ENCODE results near the gene THAP3. TPM values are rescaled to one million over a fixed set of nuclear protein-coding genes. Genes with fewer than 3 reads are reported as not detected.

Gene THAP3
- total RNA-seq, 2 experiments from 2014 or later: 24.3 to 24.4 TPM

GRCh38 chr1:6623269-6623965 lies 1.3 kb upstream of the THAP3 start:
- no peak for ATAC-seq
- no peak for DNase-seq
- Mint-ChIP-seq H3K4me3 (no peak overlapping the region), H3K4me1 (peaks cover 30% of the 10 kb centered on the region), H3K27ac (no peak overlapping the region), H3K9me3 (ENCODE audit: low read depth) (no peaks in the 10 kb centered on the region), H3K36me3 (peaks cover 22% of the 10 kb centered on the region), H3K27me3 (no peaks in the 10 kb centered on the region)
- CTCF ChIA-PET: no interaction called here

GRCh38 chr1:6625584-6626149 lies 999 bp downstream of the THAP3 start:
- H3K27ac Mint-ChIP-seq: peak overlapping the region; percentile 84
- ATAC-seq (no peak), DNase-seq (no peak)
- H3K4me3 Mint-ChIP-seq: peak overlapping the region; percentile 92
- H3K4me1 Mint-ChIP-seq: peaks cover 30% of the 10 kb centered on the region
- CTCF ChIA-PET: interaction anchor here (0.7 to 1.2 kb wide), 4 partner anchors 64 to 139 kb away, joined by 3 to 4 read pairs (median 3); partner anchors contain the start of gene DNAJC11
- H3K9me3 Mint-ChIP-seq (ENCODE audit: low read depth): no peaks in the 10 kb centered on the region
- H3K36me3 Mint-ChIP-seq: peaks cover 22% of the 10 kb centered on the region
- H3K27me3 Mint-ChIP-seq: no peaks in the 10 kb centered on the region

- CTCF ChIA-PET: interaction anchor here (1.2 kb wide), 2 partner anchors 62 to 74 kb away, joined by 3 to 4 read pairs; partner anchors contain the start of gene DNAJC11
These were observed 2.4 kb downstream of the THAP3 start for GRCh38 chr1:6627031-6627430.

GRCh38 chr1:6627841-6628545 lies 3.3 kb downstream of the THAP3 start:
- Mint-ChIP-seq H3K27me3 (no peaks in the 10 kb centered on the region), H3K9me3 (ENCODE audit: low read depth) (no peaks in the 10 kb centered on the region), H3K4me1 (peaks cover 30% of the 10 kb centered on the region), H3K36me3 (peaks cover 16% of the 10 kb centered on the region), H3K4me3 (peak overlapping the region; percentile 29), H3K27ac (peak overlapping the region; percentile 26)
- no peak for ATAC-seq
- CTCF ChIA-PET: no interaction called here
- DNase-seq: no peak

More at GRCh38 chr1:6627031-6627430, 2.4 kb downstream of the THAP3 start:
- Mint-ChIP-seq H3K4me3 (peak overlapping the region; percentile 92), H3K27me3 (no peaks in the 10 kb centered on the region), H3K9me3 (ENCODE audit: low read depth) (no peaks in the 10 kb centered on the region), H3K4me1 (peaks cover 30% of the 10 kb centered on the region), H3K36me3 (peaks cover 16% of the 10 kb centered on the region), H3K27ac (no peak overlapping the region)
- DNase-seq: no peak
- no peak for ATAC-seq

GRCh38 chr1:6628971-6629479 lies 4.4 kb downstream of the THAP3 start:
- CTCF ChIA-PET: no interaction called here
- DNase-seq (no peak), ATAC-seq (no peak)

GRCh38 chr1:6630027-6630426 lies 5.4 kb downstream of the THAP3 start:
- no peak for DNase-seq
- Mint-ChIP-seq H3K27me3 (no peaks in the 10 kb centered on the region), H3K4me1 (peaks cover 23% of the 10 kb centered on the region), H3K4me3 (no peak overlapping the region), H3K9me3 (ENCODE audit: low read depth) (no peaks in the 10 kb centered on the region), H3K27ac (no peak overlapping the region), H3K36me3 (peaks cover 21% of the 10 kb centered on the region)
- CTCF ChIA-PET: interaction anchor here (0.6 to 1.0 kb wide), 2 partner anchors 17 to 24 kb away, joined by 4 to 5 read pairs; no protein-coding TSS in a partner anchor
- no peak for ATAC-seq

More at GRCh38 chr1:6628971-6629479, 4.4 kb downstream of the THAP3 start:
- Mint-ChIP-seq H3K27me3 (no peaks in the 10 kb centered on the region), H3K4me1 (peaks cover 28% of the 10 kb centered on the region), H3K36me3 (peaks cover 19% of the 10 kb centered on the region), H3K9me3 (ENCODE audit: low read depth) (no peaks in the 10 kb centered on the region), H3K4me3 (no peak overlapping the region), H3K27ac (no peak overlapping the region)

GRCh38 chr1:6631058-6631457 lies 6.4 kb downstream of the THAP3 start:
- H3K4me3 Mint-ChIP-seq: no peak overlapping the region
- peaks cover 19% of the 10 kb centered on the region for H3K4me1 Mint-ChIP-seq
- CTCF ChIA-PET: interaction anchor here (2.2 kb wide), 1 partner anchor 16 kb away, joined by 5 read pairs; no protein-coding TSS in a partner anchor
- H3K36me3 Mint-ChIP-seq: peaks cover 19% of the 10 kb centered on the region
- no peaks in the 10 kb centered on the region for H3K9me3 Mint-ChIP-seq (ENCODE audit: low read depth)
- DNase-seq: no peak
- no peaks in the 10 kb centered on the region for H3K27me3 Mint-ChIP-seq
- no peak overlapping the region for H3K27ac Mint-ChIP-seq
- no peak for ATAC-seq

- Mint-ChIP-seq H3K4me3 (no peak overlapping the region), H3K27ac (no peak overlapping the region), H3K27me3 (no peaks in the 10 kb centered on the region), H3K4me1 (peaks cover 2% of the 10 kb centered on the region), H3K9me3 (ENCODE audit: low read depth) (no peaks in the 10 kb centered on the region), H3K36me3 (peaks cover 15% of the 10 kb centered on the region)
- DNase-seq: no peak
- CTCF ChIA-PET: interaction anchor here (0.6 to 2.2 kb wide), 3 partner anchors 15 to 427 kb away, joined by 3 to 5 read pairs (median 3); partner anchors contain the start of genes NOL9, RNF207 and TAS1R1
- no peak for ATAC-seq
These were observed 8.2 kb downstream of the THAP3 start for GRCh38 chr1:6632588-6633514.

GRCh38 chr1:6634371-6635052 lies 9.8 kb downstream of the THAP3 start:
- ATAC-seq: peak; percentile 29
- DNase-seq: peak; percentile 54
- H3K4me1 Mint-ChIP-seq: no peaks in the 10 kb centered on the region
- H3K36me3 Mint-ChIP-seq: peaks cover 14% of the 10 kb centered on the region
- no peaks in the 10 kb centered on the region for H3K9me3 Mint-ChIP-seq (ENCODE audit: low read depth)
- no peak overlapping the region for H3K27ac Mint-ChIP-seq
- H3K4me3 Mint-ChIP-seq: no peak overlapping the region
- CTCF ChIA-PET: interaction anchor here (0.7 to 1.6 kb wide), 3 partner anchors 34 to 144 kb away, joined by 3 to 4 read pairs (median 3); no protein-coding TSS in a partner anchor
- H3K27me3 Mint-ChIP-seq: no peaks in the 10 kb centered on the region

- CTCF ChIA-PET: interaction anchor here (0.7 to 1.6 kb wide), 3 partner anchors 35 to 145 kb away, joined by 3 to 4 read pairs (median 3); no protein-coding TSS in a partner anchor
- Mint-ChIP-seq H3K9me3 (ENCODE audit: low read depth) (no peaks in the 10 kb centered on the region), H3K4me3 (no peak overlapping the region), H3K4me1 (no peaks in the 10 kb centered on the region), H3K36me3 (peaks cover 9% of the 10 kb centered on the region), H3K27ac (no peak overlapping the region), H3K27me3 (no peaks in the 10 kb centered on the region)
- ATAC-seq (no peak), DNase-seq (no peak)
These were observed 10.7 kb downstream of the THAP3 start for GRCh38 chr1:6635161-6635909.

GRCh38 chr1:6635910-6636760 lies 11.5 kb downstream of the THAP3 start:
- Mint-ChIP-seq H3K27me3 (no peaks in the 10 kb centered on the region), H3K27ac (no peak overlapping the region), H3K36me3 (peaks cover 9% of the 10 kb centered on the region), H3K4me3 (no peak overlapping the region), H3K9me3 (ENCODE audit: low read depth) (no peaks in the 10 kb centered on the region), H3K4me1 (no peaks in the 10 kb centered on the region)
- CTCF ChIA-PET: interaction anchor here (2.8 kb wide), 1 partner anchor 11 kb away, joined by 13 read pairs; no protein-coding TSS in a partner anchor
- no peak for DNase-seq
- ATAC-seq: no peak

All from activated CD8-positive, alpha-beta memory T cell treated with anti-CD3 and anti-CD28 coated beads, Interleukin-2, amount 10 ng/mL, durations not matched to agents 7 days and 5 days (primary cell).